Dermis blood vessel endothelial cell (primary cell): Measurements from ENCODE around the gene CTSV. TPM values are rescaled to one million over a fixed set of nuclear protein-coding genes. Genes with fewer than 3 reads are reported as not detected.
"Not testable (repeated sequence)": the region's sequence is repeated elsewhere in the genome, so short reads cannot be mapped to it uniquely, and the experiment has no call there.

Experiments used
- DNase-seq: peaks from one replicate; pipeline ENCODE4 v3.0.0; 2010
- total RNA-seq: library from RNA; depleted of rRNA; stranded (reverse); fragments of >200 nt; gene quantifications from 2 replicates; pipeline ENCODE4 v1.2.3, GENCODE V29; 2014

Gene CTSV
- total RNA-seq, 1 donor from 2014 or later: under 0.01 TPM

GRCh38 chr9:97039514-97039860 is 545 bp upstream of the CTSV start:
- peak; percentile 47 for DNase-seq

GRCh38 chr9:97023505-97023904 is 15.4 kb downstream of the CTSV start:
- DNase-seq: not testable (repeated sequence)

- peak; percentile 68 for DNase-seq
Observed at GRCh38 chr9:97013151-97014132, 25.5 kb downstream of the CTSV start.

- DNase-seq: peak; percentile 4
Observed at GRCh38 chr9:97012617-97013016, 26.3 kb downstream of the CTSV start.

- DNase-seq: not testable (repeated sequence)
Observed at GRCh38 chr9:97002195-97002594, 36.7 kb downstream of the CTSV start.

- DNase-seq: not testable (repeated sequence)
Observed at GRCh38 chr9:97001338-97001737, 37.6 kb downstream of the CTSV start.

- not testable (repeated sequence) for DNase-seq
Observed at GRCh38 chr9:97000139-97000787, 38.7 kb downstream of the CTSV start.

- DNase-seq: not testable (repeated sequence)
Observed at GRCh38 chr9:96999733-97000132, 39.2 kb downstream of the CTSV start.

- peak; percentile 1 for DNase-seq
Observed at GRCh38 chr9:96997009-96997701, 41.8 kb downstream of the CTSV start.

- DNase-seq: not testable (repeated sequence)
Observed at GRCh38 chr9:96994531-96995016, 44.4 kb downstream of the CTSV start.

GRCh38 chr9:96992303-96992702 is 46.6 kb downstream of the CTSV start:
- DNase-seq: not testable (repeated sequence)

- DNase-seq: not testable (repeated sequence)
Observed at GRCh38 chr9:96989747-96990318, 49.1 kb downstream of the CTSV start.

GRCh38 chr9:96984887-96985286 is 54.1 kb downstream of the CTSV start:
- not testable (repeated sequence) for DNase-seq

GRCh38 chr9:96984139-96984538 is 54.8 kb downstream of the CTSV start:
- not testable (repeated sequence) for DNase-seq

GRCh38 chr9:96983496-96984122 is 55.3 kb downstream of the CTSV start:
- DNase-seq: not testable (repeated sequence)

Other genes starting within 250 kb of the CTSV start
- gene ZNF782, start 184.6 kb downstream of the CTSV start, total RNA-seq: 2.9 and 3.7 TPM in 2 replicates
- not detected in 2 replicates for gene NUTM2G, start 110.3 kb downstream of the CTSV start, total RNA-seq